ENCODE data around the gene GLT8D1. TPM values are rescaled to one million over a fixed set of nuclear protein-coding genes. Genes with fewer than 3 reads are reported as not detected.
A peak's percentile ranks its signal among the peaks of the same experiment; 100 is the strongest.

Gene GLT8D1
- total RNA-seq, 4 donors from 2014 or later = 31.6 to 40.3 (median 35.7) TPM

GRCh38 chr3:52743152-52743551 is 37.6 kb upstream of the GLT8D1 start:
- Histone ChIP-seq H3K9me3 (no peaks in the 10 kb centered on the region), H3K4me1 (no peaks in the 10 kb centered on the region), H3K36me3 (peaks cover 72 to 100% (median 86%) of the 10 kb centered on the region in 4 donors), H3K4me3 (no peak overlapping the region), H3K27me3 (no peaks in the 10 kb centered on the region), H3K27ac (replicated peaks in 1 of 4) (no peak overlapping the region)
- DNase-seq (ENCODE audit: extremely low spot score) = no peak
- WGBS = 89% methylated on average over 5 of the region's 5 CpGs
- intact Hi-C loops (cut with DNase I) = loop anchor here (2.0 to 5.0 kb wide), 2 partner anchors 194 to 330 kb away; no protein-coding TSS in a partner anchor
- TF ChIP-seq CTCF (IDR thresholded peaks at IDR 0.05) = no peak
- TF ChIP-seq POLR2A (IDR thresholded peaks at IDR 0.05; ENCODE audit: low read depth) = no peak
- TF ChIP-seq POLR2AphosphoS5 (IDR thresholded peaks at IDR 0.05) = no peak
- TF ChIP-seq EP300 (IDR thresholded peaks at IDR 0.05) = no peak

- H3K27me3 ChIP-seq = no peaks in the 10 kb centered on the region
- H3K36me3 ChIP-seq = peaks cover 70 to 100% (median 86%) of the 10 kb centered on the region in 4 donors
- intact Hi-C loops (cut with DNase I) = loop anchor here (2.0 to 5.0 kb wide), 2 partner anchors 195 to 330 kb away; no protein-coding TSS in a partner anchor
- H3K27ac ChIP-seq (replicated peaks in 1 of 4) = no peak overlapping the region
- WGBS = 70% methylated on average over 3 of the region's 3 CpGs
- TF ChIP-seq POLR2A (IDR thresholded peaks at IDR 0.05; ENCODE audit: low read depth) (no peak), POLR2AphosphoS5 (IDR thresholded peaks at IDR 0.05) (no peak), EP300 (IDR thresholded peaks at IDR 0.05) (no peak), CTCF (IDR thresholded peaks at IDR 0.05) (peak; percentile 35 to 49 (median 42))
- no peak overlapping the region for H3K4me3 ChIP-seq
- H3K4me1 ChIP-seq = no peaks in the 10 kb centered on the region
- DNase-seq (ENCODE audit: extremely low spot score) = no peak
- H3K9me3 ChIP-seq = no peaks in the 10 kb centered on the region
These were observed 36.9 kb upstream of the GLT8D1 start for GRCh38 chr3:52742418-52743041.

GRCh38 chr3:52739730-52740129 is 34.1 kb upstream of the GLT8D1 start:
- intact Hi-C loops (cut with DNase I) = loop anchor here (5.0 kb wide), 1 partner anchor 198 kb away; no protein-coding TSS in a partner anchor
- peaks cover 61 to 100% (median 79%) of the 10 kb centered on the region in 4 donors for H3K36me3 ChIP-seq
- TF ChIP-seq CTCF (IDR thresholded peaks at IDR 0.05) (no peak), POLR2A (IDR thresholded peaks at IDR 0.05; ENCODE audit: low read depth) (no peak), POLR2AphosphoS5 (IDR thresholded peaks at IDR 0.05) (no peak), EP300 (IDR thresholded peaks at IDR 0.05) (no peak)

GRCh38 chr3:52733256-52733891 is 27.8 kb upstream of the GLT8D1 start:
- intact Hi-C loops (cut with DNase I) = no loop called here
- WGBS = 95% methylated on average over 10 of the region's 10 CpGs

More at GRCh38 chr3:52739730-52740129, 34.1 kb upstream of the GLT8D1 start:
- no peaks in the 10 kb centered on the region for H3K4me1 ChIP-seq
- no peak overlapping the region for H3K27ac ChIP-seq (replicated peaks in 1 of 4)
- no peak for DNase-seq (ENCODE audit: extremely low spot score)
- no peaks in the 10 kb centered on the region for H3K27me3 ChIP-seq
- WGBS = 79% methylated on average over 1 of the region's 1 CpG
- H3K4me3 ChIP-seq = no peak overlapping the region
- H3K9me3 ChIP-seq = no peaks in the 10 kb centered on the region

More at GRCh38 chr3:52733256-52733891, 27.8 kb upstream of the GLT8D1 start:
- Histone ChIP-seq H3K4me1 (no peaks in the 10 kb centered on the region), H3K27ac (replicated peaks in 1 of 4) (no peak overlapping the region), H3K4me3 (no peak overlapping the region), H3K9me3 (peaks cover 0 to 6% (median 0%) of the 10 kb centered on the region in 4 donors), H3K27me3 (no peaks in the 10 kb centered on the region), H3K36me3 (peaks cover 42 to 97% (median 74%) of the 10 kb centered on the region in 4 donors)
- DNase-seq (ENCODE audit: extremely low spot score) = no peak
- TF ChIP-seq POLR2AphosphoS5 (IDR thresholded peaks at IDR 0.05) = no peak
- no peak for TF ChIP-seq EP300 (IDR thresholded peaks at IDR 0.05)
- TF ChIP-seq CTCF (IDR thresholded peaks at IDR 0.05) = no peak

Data from esophagus muscularis mucosa (tissue), 4 donors.